Measurements from ENCODE around the gene FAM221B. TPM values are rescaled to one million over a fixed set of nuclear protein-coding genes. Genes with fewer than 3 reads are reported as not detected.

The FAM221B gene
- total RNA-seq, 1 experiment from 2014 or later = not detected

Small RNA genes within 50 kb of the gene (small RNA-seq; reads per million reads assigned to genes)
- 0.02 to 0.06 reads per million in 2 experiments for gene HINT2

Other genes with a start within 250 kb of the FAM221B start
- 7.8 and 8.5 TPM in 2 replicates for gene TESK1, start 223.5 kb downstream of the FAM221B start, total RNA-seq (2014; rRNA removed; shearing (Covaris generic))
- not detected in 2 replicates for gene CD72, start 210.3 kb downstream of the FAM221B start, total RNA-seq (2014; rRNA removed; shearing (Covaris generic))
- gene SIT1, start 177.8 kb downstream of the FAM221B start, total RNA-seq (2014; rRNA removed; shearing (Covaris generic)) = not detected in 2 replicates
- 9,964 and 10,171 TPM in 2 replicates for gene RMRP, start 170.7 kb downstream of the FAM221B start, total RNA-seq (2014; rRNA removed; shearing (Covaris generic))
- gene CCDC107, start 170.4 kb downstream of the FAM221B start, total RNA-seq (2014; rRNA removed; shearing (Covaris generic)) = 6.3 and 8.4 TPM in 2 replicates
- 5.0 and 7.5 TPM in 2 replicates for gene ARHGEF39, start 163.5 kb downstream of the FAM221B start, total RNA-seq (2014; rRNA removed; shearing (Covaris generic))
- 10.1 and 13.7 TPM in 2 replicates for gene CA9, start 154.8 kb downstream of the FAM221B start, total RNA-seq (2014; rRNA removed; shearing (Covaris generic))
- 36.3 and 40.7 TPM in 2 replicates for gene TPM2, start 138.8 kb downstream of the FAM221B start, total RNA-seq (2014; rRNA removed; shearing (Covaris generic))
- gene TLN1, start 96.5 kb downstream of the FAM221B start, total RNA-seq (2014; rRNA removed; shearing (Covaris generic)) = 44.8 TPM in 2 replicates
- gene CREB3, start 96.1 kb downstream of the FAM221B start, total RNA-seq (2014; rRNA removed; shearing (Covaris generic)) = 22.4 and 24.5 TPM in 2 replicates
- 19.8 and 24.0 TPM in 2 replicates for gene GBA2, start 79.5 kb downstream of the FAM221B start, total RNA-seq (2014; rRNA removed; shearing (Covaris generic))
- gene RGP1, start 79.4 kb downstream of the FAM221B start, total RNA-seq (2014; rRNA removed; shearing (Covaris generic)) = 13.0 and 15.0 TPM in 2 replicates
- 1.1 TPM in 1 of 2 replicates, not detected in the other for gene MSMP, start 74.5 kb downstream of the FAM221B start, total RNA-seq (2014; rRNA removed; shearing (Covaris generic))
- 1.7 and 7.0 TPM in 2 replicates for gene NPR2, start 37.1 kb downstream of the FAM221B start, total RNA-seq (2014; rRNA removed; shearing (Covaris generic))
- gene SPAG8, start 16.5 kb downstream of the FAM221B start, total RNA-seq (2014; rRNA removed; shearing (Covaris generic)) = 0.14 and 0.47 TPM in 2 replicates
- gene HINT2, start 13.7 kb downstream of the FAM221B start, total RNA-seq (2014; rRNA removed; shearing (Covaris generic)) = 18.2 and 22.8 TPM in 2 replicates
- 1.2 and 1.4 TPM in 2 replicates for gene TMEM8B, start 496 bp upstream of the FAM221B start, total RNA-seq (2014; rRNA removed; shearing (Covaris generic))
- not detected in 2 replicates for gene OR13J1, start 41.7 kb upstream of the FAM221B start, total RNA-seq (2014; rRNA removed; shearing (Covaris generic))
- 1.4 and 3.2 TPM in 2 replicates for gene HRCT1, start 77.5 kb upstream of the FAM221B start, total RNA-seq (2014; rRNA removed; shearing (Covaris generic))
- gene SPAAR, start 80.8 kb upstream of the FAM221B start, total RNA-seq (2014; rRNA removed; shearing (Covaris generic)) = 0.46 TPM in 1 of 2 replicates, not detected in the other
- not detected in 2 replicates for gene OR2S2, start 129.4 kb upstream of the FAM221B start, total RNA-seq (2014; rRNA removed; shearing (Covaris generic))
- gene RECK, start 208.2 kb upstream of the FAM221B start, total RNA-seq (2014; rRNA removed; shearing (Covaris generic)) = 3.6 and 6.0 TPM in 2 replicates